NCI-H748 (cell line): ENCODE data around the gene TRIM8.
"Not testable (repeated sequence)": the region's sequence is repeated elsewhere in the genome, so short reads cannot be mapped to it uniquely, and the experiment has no call there.

Experiments
- DNase-seq: peaks from one replicate; lab custom pipeline; 2025; ENCODE audit not compliant: unreplicated experiment; lab: John Stamatoyannopoulos, UW

Gene TRIM8

GRCh38 chr10:102683736-102684135, 39.5 kb downstream of the TRIM8 start:
- DNase-seq, result no peak

- DNase-seq, result no peak
Measured at GRCh38 chr10:102691285-102692066, 47.2 kb downstream of the TRIM8 start.

DNA sequence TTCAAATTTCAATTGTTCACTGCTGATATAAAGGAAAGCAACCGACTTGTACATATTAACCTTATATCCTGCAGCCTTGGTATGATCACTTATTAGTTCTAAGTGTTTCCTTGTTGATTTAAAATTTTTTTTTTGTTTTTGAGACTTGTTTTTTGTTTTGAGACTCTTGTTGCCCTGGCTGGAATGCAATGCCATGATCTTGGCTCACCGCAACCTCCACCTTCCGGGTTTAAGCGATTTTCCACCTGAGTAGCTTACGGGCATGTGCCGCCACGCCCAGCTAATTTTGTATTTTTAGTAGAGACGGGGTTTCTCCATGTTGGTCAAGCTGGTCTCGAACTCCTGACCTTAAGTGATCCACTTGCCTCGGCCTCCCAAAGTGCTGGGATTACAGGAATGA, 51.1 kb downstream of the TRIM8 start:
- DNase-seq, result not testable (repeated sequence)

DNA sequence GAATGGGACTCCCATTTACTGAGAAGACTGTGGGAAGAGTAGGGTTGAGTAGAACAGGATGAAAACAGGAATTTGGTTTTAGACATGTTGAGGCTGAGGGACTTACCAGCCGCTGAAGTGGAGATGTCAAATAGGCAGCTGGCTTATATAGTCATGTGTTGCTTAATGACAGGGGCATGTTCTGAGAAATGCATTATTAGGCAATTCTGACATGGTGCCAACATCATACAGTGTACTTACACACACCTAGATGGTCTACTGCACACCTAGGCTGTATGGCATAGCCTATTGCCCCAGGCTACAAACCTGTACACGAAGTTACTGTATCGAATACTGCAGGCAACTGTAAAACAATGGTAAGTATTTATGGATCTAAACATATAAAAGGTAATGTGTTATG, 52.5 kb downstream of the TRIM8 start:
- DNase-seq, result no peak

GRCh38 chr10:102698894-102699293, 54.6 kb downstream of the TRIM8 start:
- no peak for DNase-seq

GRCh38 chr10:102701272-102701671, 57.0 kb downstream of the TRIM8 start:
- DNase-seq, result no peak

- no peak for DNase-seq
Measured at GRCh38 chr10:102701796-102702195, 57.5 kb downstream of the TRIM8 start.

DNA sequence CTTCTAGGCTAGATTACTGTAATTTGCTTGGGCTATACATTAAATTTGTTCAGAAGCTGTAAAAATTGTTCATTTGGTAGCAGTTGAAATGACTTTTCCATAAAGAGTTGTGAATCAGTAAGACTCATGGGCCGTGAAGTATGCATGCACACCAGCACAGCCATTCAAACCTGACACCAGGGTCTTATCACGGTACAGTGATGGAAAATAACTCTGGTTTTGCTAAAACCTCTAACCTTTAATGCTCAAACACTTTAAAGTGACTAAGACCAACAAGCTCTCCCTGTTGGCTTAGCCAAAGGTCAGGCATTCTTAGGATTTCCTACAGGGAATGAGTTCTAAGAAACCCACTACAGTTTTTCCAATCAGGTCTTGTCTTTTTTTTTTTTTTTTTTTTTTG, 58.5 kb downstream of the TRIM8 start:
- DNase-seq, result no peak

DNA sequence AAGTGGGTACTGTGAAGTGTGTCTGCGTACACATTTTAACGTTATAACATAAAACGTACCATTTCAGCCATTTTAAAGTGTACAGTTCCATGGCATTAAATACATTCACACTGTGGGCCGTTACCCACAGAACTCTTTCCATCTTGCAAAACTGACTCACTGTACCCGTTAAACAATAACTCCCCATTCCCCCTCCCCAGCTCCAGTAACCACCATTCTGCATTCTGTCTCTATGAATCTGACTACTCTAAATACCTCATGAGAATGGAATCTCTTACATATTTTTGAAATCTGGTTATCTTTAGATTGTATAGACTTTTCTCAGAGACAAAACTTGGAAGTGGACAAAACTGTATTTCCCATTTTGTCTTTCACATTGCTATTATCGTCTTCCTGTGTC, 60.6 kb downstream of the TRIM8 start:
- no peak for DNase-seq

- no peak for DNase-seq
Measured at GRCh38 chr10:102705531-102705930, 61.3 kb downstream of the TRIM8 start.
